ENCODE data around the gene KRT38.
A peak's percentile ranks its signal among the peaks of the same experiment; 100 is the strongest.
"Not testable (repeated sequence)": the region's sequence is repeated elsewhere in the genome, so short reads cannot be mapped to it uniquely, and the experiment has no call there.

Gene KRT38

GRCh38 chr17:41420134-41420533 is 20.6 kb downstream of the KRT38 start:
- no peak for DNase-seq

- no peak for DNase-seq
Observed at GRCh38 chr17:41419716-41420115, 21.1 kb downstream of the KRT38 start.

- DNase-seq: no peak
Observed at GRCh38 chr17:41418116-41418860, 22.5 kb downstream of the KRT38 start.

- DNase-seq: no peak
Observed at GRCh38 chr17:41417576-41418015, 23.2 kb downstream of the KRT38 start.

GRCh38 chr17:41417127-41417526 is 23.7 kb downstream of the KRT38 start:
- DNase-seq: no peak

- DNase-seq: no peak
Observed at GRCh38 chr17:41416479-41416878, 24.3 kb downstream of the KRT38 start.

GRCh38 chr17:41415833-41416335 is 24.9 kb downstream of the KRT38 start:
- DNase-seq: no peak

GRCh38 chr17:41415411-41415810 is 25.4 kb downstream of the KRT38 start:
- no peak for DNase-seq

- DNase-seq: no peak
Observed at GRCh38 chr17:41413982-41414381, 26.8 kb downstream of the KRT38 start.

- no peak for DNase-seq
Observed at GRCh38 chr17:41413353-41413957, 27.3 kb downstream of the KRT38 start.

GRCh38 chr17:41411072-41411840 is 29.5 kb downstream of the KRT38 start:
- DNase-seq: no peak

- DNase-seq: no peak
Observed at GRCh38 chr17:41407226-41407625, 33.6 kb downstream of the KRT38 start.

GRCh38 chr17:41406205-41406604 is 34.6 kb downstream of the KRT38 start:
- DNase-seq: no peak

GRCh38 chr17:41404024-41404671 is 36.6 kb downstream of the KRT38 start:
- peak; percentile 29 for DNase-seq

- DNase-seq: no peak
Observed at GRCh38 chr17:41403404-41404023, 37.3 kb downstream of the KRT38 start.

- DNase-seq: no peak
Observed at GRCh38 chr17:41402161-41402560, 38.6 kb downstream of the KRT38 start.

- DNase-seq: no peak
Observed at GRCh38 chr17:41396996-41397660, 43.7 kb downstream of the KRT38 start, which contains the start of gene KRT31. Gene KRT31 (minus strand): TSS chr17:41397608. CDS start chr17:41397539, 69 bp downstream.

- no peak for DNase-seq
Observed at GRCh38 chr17:41396340-41396739, 44.4 kb downstream of the KRT38 start.

- DNase-seq: no peak
Observed at GRCh38 chr17:41395611-41396010, 45.2 kb downstream of the KRT38 start.

- DNase-seq: not testable (repeated sequence)
Observed at GRCh38 chr17:41395044-41395443, 45.7 kb downstream of the KRT38 start.

GRCh38 chr17:41394254-41394996 is 46.4 kb downstream of the KRT38 start:
- DNase-seq: no peak
